NK-92 (cell line): ENCODE data around the gene PLCB4.
"Not testable (repeated sequence)": the region's sequence is repeated elsewhere in the genome, so short reads cannot be mapped to it uniquely, and the experiment has no call there.

ENCODE experiments used
- DNase-seq: peaks from one replicate; lab custom pipeline; 2025; ENCODE audit not compliant: unreplicated experiment; lab: John Stamatoyannopoulos, UW

The PLCB4 gene

DNA sequence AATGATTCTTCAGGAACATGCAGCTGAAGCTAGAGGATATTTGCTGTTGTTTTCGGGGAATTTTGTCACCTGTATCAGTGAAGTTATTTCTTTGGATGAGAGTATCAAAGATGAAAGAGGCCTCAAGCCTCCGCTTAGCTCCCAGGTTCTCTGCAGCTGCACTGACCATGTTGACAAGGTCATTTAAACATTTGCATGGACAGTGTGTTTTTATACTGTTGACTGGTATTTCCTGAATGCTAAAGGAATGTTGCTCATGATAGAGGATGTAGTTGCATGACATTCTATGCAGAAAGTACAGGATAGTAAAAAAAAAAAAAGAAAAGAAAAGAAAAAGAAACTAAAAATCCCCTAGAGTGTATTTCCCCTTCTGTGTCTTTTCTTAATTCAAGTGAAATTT is 279.9 kb downstream of the PLCB4 start:
- no peak for DNase-seq

DNA sequence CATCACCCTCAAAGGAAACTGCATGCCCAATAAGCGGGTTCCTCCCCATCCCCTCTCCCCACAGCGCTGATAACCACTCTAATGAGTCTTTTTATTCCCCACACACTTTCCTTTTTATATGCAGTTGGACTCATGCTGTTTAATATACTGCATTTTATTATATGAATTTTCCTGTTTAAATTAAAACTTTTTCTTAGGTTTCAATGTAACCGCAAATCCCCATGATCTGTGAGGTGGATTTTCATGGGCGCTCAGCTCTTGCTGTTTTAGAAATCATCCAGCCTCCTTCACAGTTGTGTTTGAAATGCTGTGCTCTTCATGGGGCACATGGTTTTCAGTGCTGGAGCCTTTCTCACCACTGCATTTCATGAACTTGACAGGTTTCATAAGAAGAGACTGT is 280.4 kb downstream of the PLCB4 start:
- DNase-seq: no peak

DNA sequence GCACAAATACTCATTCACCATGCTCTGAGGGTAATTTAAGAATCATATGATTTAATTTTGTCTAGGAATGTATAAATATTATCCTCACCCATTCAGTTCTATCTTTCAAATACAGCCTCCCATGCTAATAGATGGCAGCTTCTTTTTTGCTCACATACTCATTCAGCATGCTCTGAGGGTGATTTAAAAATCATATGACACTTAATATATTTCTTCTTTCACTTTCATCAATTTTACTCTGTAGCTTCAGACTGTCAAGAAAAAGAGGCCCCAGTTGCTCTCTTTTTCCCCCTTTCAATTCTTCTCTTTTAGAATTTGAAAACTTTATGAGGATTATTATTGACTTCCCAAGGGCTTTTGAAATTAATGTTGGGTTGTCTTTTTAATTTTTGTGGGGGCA is 283.9 kb downstream of the PLCB4 start:
- DNase-seq: no peak

DNA sequence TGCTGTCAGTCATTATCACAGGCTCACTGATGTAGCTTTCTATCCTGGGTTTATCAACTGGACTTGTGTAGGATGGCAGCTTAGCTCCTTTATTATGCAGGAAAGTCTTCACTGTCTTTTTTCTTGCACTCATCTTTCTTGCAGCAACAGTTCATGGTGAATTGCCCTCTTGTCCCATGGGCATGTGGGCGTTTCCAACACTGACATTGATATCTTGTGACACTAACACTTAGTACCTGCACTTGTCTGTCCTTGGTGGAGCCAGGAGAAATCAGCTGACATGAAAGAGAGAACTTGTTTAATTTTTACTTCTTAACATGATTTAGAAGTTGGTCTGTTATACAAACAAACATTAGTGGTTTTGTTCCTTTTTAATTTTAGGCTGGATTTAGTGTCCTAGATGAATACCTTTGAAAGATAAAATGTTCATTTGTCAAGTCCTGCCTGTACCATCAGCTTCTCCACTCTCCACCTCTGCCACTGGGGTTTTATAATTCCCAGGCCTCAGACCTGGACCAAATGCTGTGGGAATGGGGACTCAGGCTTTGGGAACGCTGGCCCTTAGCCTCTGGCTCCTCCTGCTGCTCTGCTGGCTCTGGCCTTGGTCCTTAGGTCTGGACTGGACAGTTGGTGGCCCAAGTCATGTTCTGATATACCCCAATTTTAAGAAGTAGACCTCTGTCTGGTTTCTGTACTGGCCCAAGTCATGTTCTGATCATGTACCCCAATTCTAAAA is 284.5 kb downstream of the PLCB4 start:
- DNase-seq: no peak

DNA sequence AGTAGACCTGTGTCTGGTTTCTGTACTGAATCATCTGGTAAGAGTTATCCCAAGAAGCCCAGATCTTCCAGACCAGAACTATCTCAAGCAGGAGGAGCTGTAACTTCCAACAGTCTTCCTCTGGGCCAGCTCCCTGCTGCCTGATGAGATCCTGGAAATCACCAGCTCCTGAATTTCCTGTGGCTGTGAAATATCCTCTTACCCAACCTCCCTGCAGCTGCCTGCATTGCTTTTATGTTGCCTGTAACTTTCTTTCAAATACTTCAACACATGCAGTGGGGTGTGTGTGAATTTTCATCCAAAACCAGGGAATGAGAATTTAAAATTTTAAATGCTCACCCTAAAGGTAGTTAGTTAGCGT is 285.0 kb downstream of the PLCB4 start:
- no peak for DNase-seq

DNA sequence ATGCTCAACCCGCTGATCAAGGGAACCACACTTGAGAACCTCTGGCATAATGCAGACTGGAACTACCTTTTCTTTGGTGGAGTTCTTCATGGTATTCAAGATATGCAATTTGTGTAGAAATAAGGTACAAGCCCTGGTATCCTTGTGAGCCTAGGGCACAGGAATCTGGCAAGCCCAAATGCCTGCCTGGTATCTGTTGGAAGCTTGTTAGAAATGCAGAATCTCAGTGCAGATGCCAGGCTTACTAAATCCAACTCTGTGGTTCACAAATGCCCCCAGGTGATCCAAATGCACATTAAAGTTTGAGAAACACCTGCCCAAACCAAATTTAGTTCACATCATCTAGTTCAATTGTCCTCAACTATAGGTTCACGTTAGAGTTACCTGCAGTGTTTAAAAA is 285.7 kb downstream of the PLCB4 start:
- no peak for DNase-seq

DNA sequence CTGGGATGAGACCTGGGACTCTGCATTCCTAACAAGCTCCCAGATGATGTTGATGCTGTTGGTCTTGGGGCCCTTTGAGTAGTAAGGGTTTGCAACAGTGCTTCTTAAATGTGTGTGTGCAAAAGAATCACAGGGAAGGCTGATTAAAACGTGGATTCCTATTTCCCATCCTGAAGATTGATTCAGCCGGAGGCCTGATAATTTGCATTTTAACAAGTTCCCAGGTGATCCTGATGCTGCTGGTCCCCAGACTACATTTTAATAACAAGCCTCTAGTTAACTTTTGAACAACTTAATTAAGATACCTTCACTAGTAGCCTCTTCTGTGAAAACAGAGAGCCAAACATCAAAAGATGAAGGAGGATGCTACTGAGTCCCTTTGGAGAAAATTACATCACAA is 289.1 kb downstream of the PLCB4 start:
- DNase-seq: no peak

DNA sequence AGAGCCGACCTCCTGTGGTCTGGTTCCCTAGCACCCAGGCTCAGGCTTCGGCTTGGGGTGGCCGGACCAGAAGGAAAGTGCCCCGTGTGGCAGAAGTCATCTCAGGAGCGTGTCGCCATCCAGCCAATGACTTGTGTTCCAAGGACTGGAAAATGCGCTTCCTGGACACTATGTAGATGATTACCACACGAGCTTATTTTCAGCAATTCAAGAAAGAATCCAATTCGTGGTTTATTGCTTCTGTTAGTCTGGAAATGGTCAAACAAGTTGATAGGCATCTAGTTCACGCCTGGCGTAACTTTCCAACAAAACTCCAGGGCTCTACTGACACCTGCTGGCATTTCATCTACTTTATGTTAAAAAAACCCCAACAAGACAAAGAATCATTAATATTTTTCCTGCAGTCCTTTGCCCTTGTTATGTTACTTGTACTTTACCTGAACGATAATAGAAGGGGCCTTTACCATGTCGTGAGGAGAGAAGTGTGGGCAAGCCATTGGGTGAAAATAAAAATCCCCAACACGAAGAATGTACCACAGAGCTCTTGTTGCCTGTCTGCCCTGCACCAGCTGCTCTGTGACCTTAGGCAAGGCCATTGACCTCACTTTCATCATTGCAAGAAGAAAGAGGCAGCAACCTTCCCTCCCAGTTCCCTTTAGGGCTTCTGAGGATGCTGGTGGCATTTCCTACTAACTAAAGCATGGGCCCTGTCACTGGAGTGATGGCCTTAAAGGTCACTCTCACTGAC is 290.8 kb downstream of the PLCB4 start:
- DNase-seq: no peak

DNA sequence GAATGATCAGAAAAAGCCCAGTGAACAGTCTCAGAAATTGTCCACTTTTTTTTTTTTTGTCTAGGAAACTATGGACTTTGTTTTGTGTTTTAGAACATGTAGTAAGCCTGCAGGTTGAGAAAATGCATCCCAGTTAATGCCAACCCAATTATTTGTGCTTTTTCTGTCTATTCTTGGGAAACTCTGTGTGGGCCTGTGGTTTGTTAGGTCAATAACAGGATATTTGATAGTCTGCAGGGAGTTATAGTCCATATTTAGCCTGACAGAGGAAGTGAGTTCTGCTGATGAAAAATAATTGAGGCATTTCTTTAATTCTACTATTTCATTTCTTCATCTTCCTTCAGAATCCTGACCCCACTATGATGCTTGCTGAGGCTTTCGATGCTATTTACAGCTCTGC is 291.5 kb downstream of the PLCB4 start:
- no peak for DNase-seq

DNA sequence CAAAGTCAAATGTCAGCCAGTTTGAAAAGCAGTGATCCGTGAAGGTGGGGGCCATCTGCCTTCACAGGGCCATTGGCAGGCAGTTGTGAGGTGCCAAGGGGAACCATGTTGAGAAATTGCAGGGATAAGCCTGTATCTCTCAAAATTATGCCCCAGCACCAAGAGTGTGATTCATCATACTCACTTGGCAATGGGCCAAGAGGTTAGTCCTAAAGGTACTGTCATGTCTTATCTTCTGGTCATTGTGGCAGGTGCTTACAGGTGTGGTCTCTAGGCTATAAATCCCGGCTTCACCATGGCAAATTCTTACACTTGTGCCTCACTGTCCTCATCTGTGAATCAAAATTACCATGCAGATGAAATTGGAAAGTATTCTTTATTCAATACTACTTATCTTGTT is 294.8 kb downstream of the PLCB4 start:
- DNase-seq: no peak

DNA sequence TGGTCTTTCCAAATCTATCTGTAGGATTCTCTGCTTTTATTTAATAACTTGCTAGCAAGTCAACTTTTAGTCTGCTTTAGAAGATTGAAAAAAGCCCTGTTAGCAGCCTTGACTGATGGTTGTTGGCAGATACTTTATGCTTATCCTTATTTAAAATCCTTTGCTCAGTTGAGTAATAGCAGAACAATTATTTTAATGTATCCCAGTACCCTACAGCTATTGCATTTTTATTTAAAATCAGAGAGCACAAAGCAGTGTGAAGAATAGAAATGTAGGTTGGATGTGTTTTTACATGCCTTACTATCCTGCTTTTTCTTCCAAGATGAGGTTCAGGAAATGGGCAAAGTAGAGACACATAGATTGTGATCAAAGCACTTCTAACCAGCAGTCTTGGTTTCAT is 298.4 kb downstream of the PLCB4 start:
- DNase-seq: no peak

DNA sequence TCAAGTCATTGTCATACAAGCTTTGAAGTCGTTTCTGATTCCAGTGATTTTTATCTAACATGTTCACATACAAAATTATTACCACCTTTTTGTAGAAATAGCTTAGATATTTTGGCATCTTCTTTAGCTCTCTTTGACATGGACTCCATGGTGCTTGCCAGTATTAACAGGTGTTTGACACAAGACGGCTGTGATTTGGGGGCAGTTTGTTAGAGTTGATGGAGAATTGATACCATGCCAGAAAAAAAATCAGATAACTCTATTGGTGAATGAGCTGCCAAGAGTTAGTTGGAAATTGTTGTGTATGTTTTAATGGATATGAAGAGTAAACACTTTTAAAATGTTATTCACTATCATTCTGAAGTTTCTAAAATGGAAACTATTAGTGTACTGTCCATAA is 298.9 kb downstream of the PLCB4 start:
- no peak for DNase-seq

DNA sequence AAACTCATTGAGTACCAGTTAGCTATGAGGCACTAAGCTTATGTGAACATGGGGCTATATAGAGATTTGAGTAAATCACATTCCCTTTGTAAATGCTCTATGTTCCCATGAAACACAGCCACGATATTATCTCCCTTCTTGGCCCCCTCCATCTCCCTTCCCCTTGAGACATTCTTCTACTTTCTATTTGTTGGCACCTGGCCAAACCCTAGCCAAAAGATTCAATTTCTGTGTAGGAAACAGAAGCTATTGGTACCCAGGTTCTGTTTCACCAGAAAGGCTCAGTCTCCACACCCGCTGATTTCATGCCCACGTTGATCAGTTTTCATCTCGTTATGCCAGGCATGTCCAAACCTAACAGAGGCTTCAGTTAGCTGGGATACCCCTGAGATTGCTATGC is 300.0 kb downstream of the PLCB4 start:
- no peak for DNase-seq

DNA sequence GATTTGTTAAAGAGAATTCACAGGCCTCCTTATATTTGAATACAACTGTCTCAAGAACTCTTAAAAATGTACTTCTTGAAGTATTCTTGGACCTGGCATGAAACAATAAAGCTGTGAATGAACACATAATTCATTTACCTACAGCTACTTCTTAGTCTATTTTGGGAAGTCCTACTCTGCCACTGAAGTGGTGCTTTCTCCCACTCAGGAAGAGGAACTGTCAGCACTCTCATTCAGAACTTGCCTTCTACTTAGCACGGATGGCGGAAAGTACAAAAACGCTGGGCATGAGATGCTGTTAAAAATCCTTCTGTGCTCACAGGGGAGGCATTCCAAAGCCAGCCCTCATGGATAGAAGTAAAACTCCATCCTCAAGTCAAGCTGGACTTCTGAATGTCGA is 300.7 kb downstream of the PLCB4 start:
- DNase-seq: no peak

DNA sequence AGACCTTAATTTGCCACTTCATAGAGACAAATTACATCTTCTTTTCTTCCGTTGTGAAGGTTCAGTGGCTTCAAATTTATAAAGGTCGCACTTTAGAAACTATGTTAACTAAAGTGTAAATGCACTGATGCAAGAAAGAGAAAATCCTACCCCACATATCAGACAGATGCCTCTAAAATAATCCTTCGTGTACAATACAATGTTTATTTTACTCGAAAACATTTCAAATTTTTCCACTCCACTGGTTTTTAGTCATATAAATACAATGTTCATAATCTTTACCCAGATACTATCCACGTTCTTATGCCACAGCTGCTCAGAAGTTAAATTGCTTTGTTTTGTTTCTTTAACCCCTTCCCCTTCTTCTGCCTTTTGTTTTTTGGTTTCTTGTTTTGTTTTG is 305.2 kb downstream of the PLCB4 start:
- DNase-seq: no peak

DNA sequence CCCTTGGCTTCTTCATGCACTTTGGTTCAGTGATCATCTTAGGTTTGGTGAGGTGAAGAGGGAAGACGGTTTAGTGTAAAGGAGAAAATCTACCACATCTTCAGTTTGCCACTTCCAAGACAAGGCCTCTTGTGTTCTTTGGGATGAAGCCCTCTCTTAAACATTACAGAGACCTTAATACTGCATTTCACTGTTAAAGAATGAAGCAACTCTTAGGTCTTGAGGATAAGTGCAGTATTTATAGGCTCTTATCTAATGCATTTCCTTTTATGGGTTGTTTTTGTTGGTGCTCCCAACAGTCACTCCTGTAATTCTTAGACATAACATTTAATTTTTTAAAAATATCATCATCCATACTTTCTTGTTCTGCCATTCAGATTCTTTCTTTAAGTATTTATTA is 305.6 kb downstream of the PLCB4 start:
- DNase-seq: no peak

DNA sequence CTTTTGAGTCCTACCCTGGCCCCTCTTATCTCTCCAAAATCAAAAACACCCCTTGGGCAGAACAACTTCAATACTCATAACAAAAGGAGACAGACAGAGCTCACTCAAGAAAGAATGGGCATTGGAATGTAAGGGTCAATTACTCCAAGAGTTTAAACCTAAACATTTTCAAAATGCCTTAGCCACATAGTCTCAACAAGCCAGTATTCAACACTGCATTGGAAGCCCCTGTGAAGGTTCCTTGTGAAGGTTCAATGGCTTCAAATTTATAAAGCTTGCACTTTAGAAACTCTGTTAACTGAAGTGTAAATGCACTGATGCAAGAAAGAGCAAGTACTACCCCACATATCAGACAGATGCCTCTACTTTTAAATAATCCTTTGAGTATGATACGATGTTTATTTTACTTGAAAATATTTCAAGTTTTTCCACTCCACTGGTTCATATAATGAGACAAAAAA is 306.4 kb downstream of the PLCB4 start:
- no peak for DNase-seq

DNA sequence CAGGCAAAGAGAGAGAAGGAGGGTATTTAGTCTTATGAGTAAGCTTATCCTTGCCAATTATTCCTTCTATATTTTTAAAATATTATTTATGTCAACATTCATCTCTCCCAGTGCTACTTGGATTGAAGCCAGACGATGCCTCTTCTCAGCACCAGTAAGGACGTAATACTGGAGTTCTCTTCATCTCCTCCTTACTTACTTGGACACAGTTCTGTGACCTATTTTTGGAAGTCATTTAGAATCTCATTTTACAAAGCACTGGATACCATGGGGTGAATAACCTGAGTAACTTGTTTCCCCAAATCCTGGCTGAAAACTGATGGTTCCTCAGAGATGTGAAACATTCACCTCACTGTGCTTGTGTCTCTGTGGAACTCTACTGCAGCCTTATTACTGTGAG is 308.1 kb downstream of the PLCB4 start:
- DNase-seq: no peak

DNA sequence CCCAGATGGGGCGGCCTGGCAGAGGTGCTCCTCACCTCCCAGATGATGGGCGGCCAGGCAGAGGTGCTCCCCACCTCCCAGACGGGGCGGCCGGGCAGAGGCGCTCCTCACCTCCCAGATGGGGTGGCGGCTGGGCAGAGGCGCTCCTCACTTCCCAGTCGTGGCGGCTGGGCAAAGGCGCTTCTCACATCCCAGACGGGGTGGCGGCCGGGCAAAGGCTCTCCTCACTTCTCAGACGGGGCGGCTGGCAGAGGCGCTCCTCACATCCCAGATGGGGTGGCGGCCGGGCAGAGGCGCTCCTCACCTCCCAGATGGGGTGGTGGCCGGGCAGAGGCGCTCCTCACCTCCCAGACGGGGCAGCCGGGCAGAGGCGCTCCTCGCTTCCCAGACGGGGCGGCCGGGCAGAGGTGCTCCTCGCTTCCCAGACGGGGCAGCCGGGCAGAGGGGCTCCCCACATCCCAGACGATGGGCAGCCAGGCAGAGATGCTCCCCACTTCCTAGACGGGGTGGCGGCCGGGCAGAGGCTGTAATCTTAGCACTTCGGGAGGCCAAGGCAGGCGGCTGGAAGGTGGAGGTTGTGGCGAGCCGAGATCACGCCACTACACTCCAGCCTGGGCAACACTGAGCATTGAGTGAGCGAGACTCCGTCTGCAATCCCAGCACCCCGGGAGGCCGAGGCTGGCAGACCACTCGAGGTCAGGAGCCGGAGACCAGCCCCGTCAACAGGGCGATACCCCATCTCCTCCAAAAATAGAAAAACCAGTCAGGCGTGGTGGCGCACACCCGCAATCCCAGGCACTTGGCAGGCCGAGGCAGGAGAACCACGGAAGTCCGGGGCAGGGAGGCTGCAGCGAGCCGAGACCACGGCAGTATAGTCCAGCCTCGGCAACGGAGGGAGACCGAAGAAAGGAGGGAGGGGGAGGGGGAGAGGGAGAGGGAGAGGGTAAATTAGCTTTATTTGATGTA is 316.7 kb downstream of the PLCB4 start:
- not testable (repeated sequence) for DNase-seq

DNA sequence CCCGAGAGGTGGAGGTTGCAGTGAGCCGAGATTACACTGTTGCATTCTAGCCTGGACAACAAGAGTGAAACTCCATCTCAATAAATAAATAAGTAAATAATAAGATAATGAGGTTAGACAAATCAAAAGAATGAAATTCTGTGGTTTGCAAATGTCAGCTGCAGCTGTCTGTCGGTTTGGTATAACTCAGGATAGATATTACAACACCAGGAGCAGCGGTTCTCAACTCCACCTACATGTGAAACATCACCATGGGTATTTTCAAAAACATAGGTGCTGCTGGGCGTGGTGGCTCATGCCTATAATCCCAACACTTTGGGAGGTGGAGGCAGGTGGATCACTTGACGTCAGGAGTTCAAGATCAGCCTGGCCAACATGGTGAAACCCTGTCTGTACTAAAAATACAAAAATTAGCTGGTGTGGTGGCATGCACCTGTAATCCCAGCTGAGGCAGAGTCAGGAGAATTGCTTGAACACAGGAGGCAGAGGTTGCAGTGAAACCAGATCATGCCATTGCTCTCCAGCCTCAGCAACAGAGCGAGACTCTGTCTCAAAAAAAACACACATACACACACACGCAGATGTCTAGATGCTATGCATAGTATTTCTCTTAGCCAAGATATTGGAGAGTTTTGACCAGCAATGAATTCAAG is 319.4 kb downstream of the PLCB4 start:
- DNase-seq: no peak

DNA sequence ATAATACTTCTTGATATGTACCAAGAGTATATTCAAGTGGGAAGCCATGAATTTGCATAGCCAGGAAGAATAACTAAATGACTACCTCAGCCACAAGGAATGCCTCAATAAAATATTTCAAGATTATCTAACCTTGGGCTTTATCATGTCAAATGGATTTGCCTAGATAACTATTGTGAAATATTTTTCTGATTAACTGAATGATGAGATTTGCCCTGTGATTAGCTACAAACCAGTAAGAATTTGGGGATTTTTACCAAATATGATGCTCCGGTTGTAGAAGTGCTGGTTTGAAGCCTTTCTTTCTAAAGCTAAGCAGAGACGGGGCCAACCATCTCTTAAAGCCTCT is 319.9 kb downstream of the PLCB4 start:
- DNase-seq: no peak
